RWPE2 (cell line): ENCODE results near the gene LRRC28.
A peak's percentile ranks its signal among the peaks of the same experiment; 100 is the strongest.

Experiments used
- ATAC-seq: fragments of 200-7000 bp; cut with Tn5 transposase; 3 replicates; pipeline ENCODE4 v1.9.1; 2021; ENCODE audit warnings: low read depth
- DNase-seq: peaks from one replicate; pipeline ENCODE4 v3.0.0-alpha.2; 2020; ENCODE audit warnings: low spot score
- H3K27ac ChIP-seq: fragments of 450-650 bp; 2 replicates; pipeline ENCODE4 v1.5.1; 2017; ENCODE audit warnings: mild to moderate bottlenecking; ENCODE audit not compliant: poor library complexity, severe bottlenecking
- H3K27me3 ChIP-seq: fragments of 250-450 bp; sonication (Bioruptor Pico); 2 replicates; pipeline ENCODE4 v1.5.1; 2021; ENCODE audit warnings: mild to moderate bottlenecking, moderate library complexity; ENCODE audit not compliant: insufficient read depth, poor library complexity, severe bottlenecking
- H3K36me3 ChIP-seq: fragments of 250-450 bp; sonication (Bioruptor Pico); 2 replicates; pipeline ENCODE4 v1.5.1; 2020; ENCODE audit warnings: low read depth, mild to moderate bottlenecking, moderate library complexity
- H3K4me1 ChIP-seq: fragments of 250-450 bp; sonication (Bioruptor Pico); 2 replicates; pipeline ENCODE4 v1.5.1; 2021; ENCODE audit warnings: mild to moderate bottlenecking, moderate library complexity; ENCODE audit not compliant: insufficient read depth, poor library complexity, severe bottlenecking
- H3K4me3 ChIP-seq: fragments of 250-450 bp; sonication (Bioruptor Pico); 2 replicates; pipeline ENCODE4 v1.5.1; 2021; ENCODE audit warnings: mild to moderate bottlenecking, moderate library complexity; ENCODE audit not compliant: severe bottlenecking
- H3K9me3 ChIP-seq: fragments of 250-450 bp; sonication (Bioruptor Pico); 2 replicates; pipeline ENCODE4 v1.5.1; 2021; ENCODE audit warnings: mild to moderate bottlenecking, moderate library complexity; ENCODE audit not compliant: severe bottlenecking
- CTCF ChIP-seq: fragments of 450-650 bp; IDR thresholded peaks from one replicate; pipeline ENCODE4 v1.5.1; 2017; ENCODE audit warnings: mild to moderate bottlenecking, moderate library complexity; ENCODE audit not compliant: poor library complexity, severe bottlenecking

The LRRC28 gene

DNA sequence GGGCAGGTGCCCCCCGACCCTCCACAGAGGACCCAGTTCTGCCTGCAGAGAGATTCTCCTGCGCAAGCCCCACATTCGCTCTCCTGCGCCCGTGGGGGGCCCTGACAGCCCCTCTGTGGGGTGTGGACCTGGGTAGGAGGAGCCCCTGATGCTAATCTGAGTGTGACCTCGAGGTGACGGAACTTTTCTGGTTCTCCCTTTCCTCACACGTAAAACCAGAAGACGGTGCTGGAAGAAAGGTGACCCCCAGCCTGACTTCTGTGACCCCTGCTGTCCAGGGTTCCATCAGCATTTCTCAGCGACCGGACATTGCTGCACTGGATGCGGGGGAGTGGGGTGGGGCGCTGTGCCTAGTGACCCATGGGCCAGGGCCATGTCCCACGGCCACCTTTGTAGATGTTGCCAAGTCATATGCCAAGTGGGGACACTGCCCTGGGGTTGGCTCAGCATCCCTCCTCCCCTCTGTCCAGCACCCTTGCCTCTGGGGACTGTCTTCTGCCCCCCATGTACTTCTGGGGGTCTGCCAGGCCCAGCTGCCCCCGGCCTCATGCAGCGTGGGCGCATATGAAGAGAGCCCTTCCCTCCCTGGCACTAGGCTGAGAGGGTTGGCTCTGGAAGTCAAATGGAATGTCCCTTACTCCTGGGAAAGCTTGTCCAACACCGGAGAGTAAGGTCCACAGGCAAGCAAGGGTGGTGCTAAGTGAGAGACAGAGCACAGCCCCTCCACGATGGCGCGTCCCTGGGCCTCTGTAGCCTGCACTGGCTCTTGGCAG lies 185.4 kb downstream of the LRRC28 start:
- Histone ChIP-seq H3K27me3 (no peaks in the 10 kb centered on the region), H3K27ac (no peak overlapping the region), H3K36me3 (no peaks in the 10 kb centered on the region), H3K4me3 (no peak overlapping the region), H3K9me3 (no peaks in the 10 kb centered on the region), H3K4me1 (peaks cover 16% of the 10 kb centered on the region)
- ATAC-seq: no peak
- TF ChIP-seq CTCF: no peak
- DNase-seq: peak; percentile 66

- Histone ChIP-seq H3K27ac (no peak overlapping the region), H3K9me3 (no peaks in the 10 kb centered on the region), H3K27me3 (no peaks in the 10 kb centered on the region), H3K36me3 (no peaks in the 10 kb centered on the region), H3K4me1 (peaks cover 24% of the 10 kb centered on the region), H3K4me3 (no peak overlapping the region)
- peak; percentile 65 for DNase-seq
- ATAC-seq: peak; percentile 31; the same call in 2 of the 3 replicates
- TF ChIP-seq CTCF: no peak
Observed at GRCh38 chr15:99437315-99438223, 186.3 kb downstream of the LRRC28 start.

DNA sequence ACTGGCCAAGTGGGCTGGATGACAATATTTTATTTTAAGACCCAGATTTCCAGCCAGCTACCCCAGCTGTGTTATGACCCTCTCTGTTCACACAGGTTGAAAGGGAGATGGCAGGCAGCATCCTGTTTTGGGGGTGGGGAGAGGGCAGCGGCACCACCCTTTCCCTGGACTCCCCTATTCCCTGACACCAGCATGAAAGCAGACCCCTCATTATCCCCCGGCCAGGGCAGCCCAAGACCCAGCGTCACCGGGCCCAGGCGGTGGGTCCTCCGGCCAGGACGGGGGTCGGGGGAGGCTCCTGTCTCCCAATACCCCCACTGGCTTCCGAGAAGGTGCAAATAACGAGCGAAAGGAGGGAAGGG lies 186.9 kb downstream of the LRRC28 start:
- no peak for ATAC-seq
- Histone ChIP-seq H3K27me3 (no peaks in the 10 kb centered on the region), H3K4me1 (peaks cover 23% of the 10 kb centered on the region), H3K9me3 (no peaks in the 10 kb centered on the region), H3K27ac (no peak overlapping the region), H3K4me3 (no peak overlapping the region), H3K36me3 (no peaks in the 10 kb centered on the region)
- no peak for TF ChIP-seq CTCF
- DNase-seq: peak; percentile 52

GRCh38 chr15:99438691-99439523 lies 187.6 kb downstream of the LRRC28 start:
- no peak overlapping the region for H3K27ac ChIP-seq
- no peaks in the 10 kb centered on the region for H3K36me3 ChIP-seq
- H3K27me3 ChIP-seq: no peaks in the 10 kb centered on the region
- peak; percentile 21 for DNase-seq
- TF ChIP-seq CTCF: no peak
- H3K9me3 ChIP-seq: no peaks in the 10 kb centered on the region
- peaks cover 18% of the 10 kb centered on the region for H3K4me1 ChIP-seq
- ATAC-seq: no peak
- no peak overlapping the region for H3K4me3 ChIP-seq
